Sigmoid colon (tissue), 4 donors: ENCODE results near the gene RNASE2.

Experiments
- CTCF ChIP-seq, 4 experiments: fragments of 450-650 bp in 3 of 4; fragments of 200-600 bp in 1 of 4; IDR thresholded peaks; one replicate each; pipeline ENCODE4 v1.5.1; 2016 to 2019; ENCODE audit warnings: antibody characterized with exemption in 4 of 4, mild to moderate bottlenecking in 3 of 4, moderate library complexity in 2 of 4
- POLR2A ChIP-seq, 2 donors: fragments of 450-650 bp; IDR thresholded peaks; one replicate each; pipeline ENCODE4 v1.6.1; 2016; ENCODE audit warnings: antibody characterized with exemption in 2 of 2, mild to moderate bottlenecking in 2 of 2, moderate library complexity in 2 of 2
- POLR2AphosphoS5 ChIP-seq, 4 donors: sonication (generic); formaldehyde crosslinking; IDR thresholded peaks; one replicate each; pipeline ENCODE4 v1.6.1; 2017; ENCODE audit warnings: antibody characterized with exemption in 4 of 4

GRCh38 chr14:20989787-20990600 lies 34.7 kb downstream of the RNASE2 start, which contains the start of gene METTL17:
- TF ChIP-seq POLR2A (IDR thresholded peaks at IDR 0.05) (peak; percentile 75 to 79), CTCF (IDR thresholded peaks at IDR 0.05) (peak in 2 of 4 experiments; percentile 11 to 25), POLR2AphosphoS5 (IDR thresholded peaks at IDR 0.05) (peak; percentile 54 to 92 (median 78))
